Mesenchymal stem cell (in vitro differentiated cells and primary cell): Measurements from ENCODE around the gene SV2B.

Experiments
- DNase-seq: peaks from one replicate; pipeline ENCODE4 v3.0.0-alpha.2; 2013
- H2AFZ ChIP-seq: one replicate; pipeline ENCODE4 v1.6.1; 2013; ENCODE audit warnings: low read depth, mild to moderate bottlenecking, control low read depth, inconsistent platforms, low read length, moderate library complexity
- H2AK5ac ChIP-seq: 2 replicates; pipeline ENCODE4 v1.6.1; 2013; ENCODE audit warnings: low read length, moderate library complexity, mild to moderate bottlenecking, inconsistent platforms; ENCODE audit not compliant: severe bottlenecking
- H2BK120ac ChIP-seq: one replicate; pipeline ENCODE4 v1.6.1; 2013; ENCODE audit warnings: low read depth, mild to moderate bottlenecking, inconsistent platforms, low read length, moderate library complexity
- H2BK12ac ChIP-seq, 2 experiments: one replicate each; pipeline ENCODE4 v1.6.1; 2013; ENCODE audit warnings: inconsistent platforms in 2 of 2, low read length in 2 of 2, mild to moderate bottlenecking in 2 of 2, moderate library complexity in 2 of 2, control low read depth in 1 of 2
- H2BK15ac ChIP-seq: one replicate; pipeline ENCODE4 v1.6.1; 2013; ENCODE audit warnings: mild to moderate bottlenecking, low read depth, inconsistent platforms; ENCODE audit not compliant: poor library complexity, severe bottlenecking
- H2BK5ac ChIP-seq: 2 replicates; pipeline ENCODE4 v1.6.1; 2013; ENCODE audit warnings: low read depth, mild to moderate bottlenecking, low read length, control low read depth, inconsistent platforms; ENCODE audit not compliant: poor library complexity, severe bottlenecking
- H3K14ac ChIP-seq, 2 experiments: one replicate each; pipeline ENCODE4 v1.6.1; 2013; ENCODE audit warnings: inconsistent platforms in 2 of 2, low read length in 2 of 2, control low read depth in 1 of 2, mild to moderate bottlenecking in 1 of 2, moderate library complexity in 1 of 2
- H3K18ac ChIP-seq, 2 experiments: one replicate each; pipeline ENCODE4 v1.6.1; 2013; ENCODE audit warnings: inconsistent platforms in 2 of 2, low read length in 2 of 2, control low read depth in 1 of 2, low read depth in 1 of 2, mild to moderate bottlenecking in 1 of 2
- H3K23ac ChIP-seq, 2 experiments: one replicate each; pipeline ENCODE4 v1.6.1; 2013; ENCODE audit warnings: inconsistent platforms in 2 of 2, low read length in 2 of 2, mild to moderate bottlenecking in 2 of 2, moderate library complexity in 2 of 2, control low read depth in 1 of 2
- H3K27ac ChIP-seq: 2 replicates; pipeline ENCODE4 v1.5.1; 2013; ENCODE audit warnings: mild to moderate bottlenecking, moderate library complexity, low read length, control low read depth, inconsistent platforms; ENCODE audit not compliant: poor library complexity, severe bottlenecking
- H3K27me3 ChIP-seq, 2 experiments: 2 replicates each; pipeline versions ENCODE4 v1.6.1 to v1.7.0; 2013; ENCODE audit warnings: low read length in 2 of 2, mild to moderate bottlenecking in 2 of 2, moderate library complexity in 2 of 2, control low read depth in 1 of 2, inconsistent platforms in 1 of 2; ENCODE audit not compliant: control insufficient read depth in 1 of 2, insufficient read depth in 1 of 2
- H3K36me3 ChIP-seq, 2 experiments: 2 replicates each; pipeline versions ENCODE4 v1.6.1 to v1.7.0; 2013; ENCODE audit warnings: low read length in 2 of 2, control low read depth in 1 of 2, inconsistent platforms in 1 of 2, low read depth in 1 of 2, mild to moderate bottlenecking in 1 of 2; ENCODE audit not compliant: insufficient read depth in 2 of 2, control insufficient read depth in 1 of 2
- H3K4ac ChIP-seq, 2 experiments: one replicate each; pipeline ENCODE4 v1.6.1; 2013; ENCODE audit warnings: inconsistent platforms in 2 of 2, low read length in 2 of 2, mild to moderate bottlenecking in 2 of 2, moderate library complexity in 2 of 2, control low read depth in 1 of 2, low read depth in 1 of 2
- H3K4me1 ChIP-seq: 2 replicates; pipeline ENCODE4 v1.6.1; 2013; ENCODE audit warnings: low read depth, low read length, control low read depth; ENCODE audit not compliant: control insufficient read depth, insufficient read depth
- H3K4me2 ChIP-seq: 2 replicates; pipeline ENCODE4 v1.6.1; 2013; ENCODE audit warnings: low read length, mild to moderate bottlenecking, inconsistent platforms; ENCODE audit not compliant: poor library complexity, severe bottlenecking
- H3K4me3 ChIP-seq, 2 experiments: 2 replicates each; pipeline versions ENCODE4 v1.5.1 to v1.7.0; 2013; ENCODE audit warnings: low read length in 2 of 2, mild to moderate bottlenecking in 2 of 2, control low read depth in 1 of 2, low read depth in 1 of 2; ENCODE audit not compliant: insufficient read depth in 1 of 2
- H3K79me1 ChIP-seq: replicated peaks from 2 replicates; pipeline ENCODE4 v1.6.1; 2013; ENCODE audit warnings: mild to moderate bottlenecking, control low read depth, low read length, inconsistent platforms; ENCODE audit not compliant: poor library complexity, severe bottlenecking
- H3K9ac ChIP-seq: 2 replicates; pipeline ENCODE4 v1.7.0; 2013; ENCODE audit warnings: mild to moderate bottlenecking, low read length, moderate library complexity
- H3K9me3 ChIP-seq: 2 replicates; pipeline ENCODE4 v1.7.0; 2013; ENCODE audit warnings: mild to moderate bottlenecking, low read length; ENCODE audit not compliant: control insufficient read depth
- H4K8ac ChIP-seq: one replicate; pipeline ENCODE4 v1.6.1; 2013; ENCODE audit warnings: inconsistent platforms, mild to moderate bottlenecking, low read length, moderate library complexity
- H4K91ac ChIP-seq: one replicate; pipeline ENCODE4 v1.6.1; 2013; ENCODE audit warnings: mild to moderate bottlenecking, low read length, inconsistent platforms
- WGBS: methylation state at CpG from one replicate; pipeline ENCODE4 v1.1.7; 2013; ENCODE audit warnings: mixed read lengths; 5-methylcytosine and 5-hydroxymethylcytosine counted together

SV2B gene

DNA sequence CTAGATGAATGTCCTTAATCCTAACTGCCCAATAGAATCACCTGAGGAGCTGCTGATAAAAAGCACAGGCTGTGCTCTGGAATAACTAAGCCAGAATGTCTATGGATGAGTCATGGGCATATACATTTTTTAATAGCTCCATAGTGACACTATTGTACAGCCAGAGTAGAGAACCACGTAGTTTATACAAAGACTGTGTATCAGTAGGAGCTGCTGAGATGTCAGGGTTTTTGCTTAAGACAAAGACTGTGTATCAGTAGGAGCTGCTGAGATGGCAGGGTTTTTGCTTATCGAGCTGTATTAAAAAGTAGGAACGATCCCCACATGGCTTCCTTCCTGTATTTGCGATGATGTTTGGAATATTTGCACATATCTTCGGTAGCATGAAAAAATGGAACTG, 137.4 kb downstream of the SV2B start:
- Histone ChIP-seq H3K18ac (no peak overlapping the region), H3K27me3 (peaks cover 0 to 55% of the 10 kb centered on the region in 2 experiments), H3K9me3 (no peaks in the 10 kb centered on the region), H3K9ac (no peak overlapping the region), H3K36me3 (no peaks in the 10 kb centered on the region), H3K79me1 (no peaks in the 10 kb centered on the region), H2AFZ (no peak overlapping the region), H3K4me3 (no peak overlapping the region), H3K4me1 (no peaks in the 10 kb centered on the region), H2BK12ac (no peak overlapping the region), H3K4me2 (no peak overlapping the region), H3K23ac (no peak overlapping the region), H2BK15ac (no peak overlapping the region), H3K27ac (no peak overlapping the region), H4K91ac (no peak overlapping the region), H3K14ac (no peak overlapping the region), H4K8ac (no peak overlapping the region), H3K4ac (no peak overlapping the region), H2BK120ac (no peak overlapping the region), H2AK5ac (no peak overlapping the region), H2BK5ac (no peak overlapping the region)
- DNase-seq = no peak
- 75% methylated on average over 5 of the region's 5 CpGs for WGBS

DNA sequence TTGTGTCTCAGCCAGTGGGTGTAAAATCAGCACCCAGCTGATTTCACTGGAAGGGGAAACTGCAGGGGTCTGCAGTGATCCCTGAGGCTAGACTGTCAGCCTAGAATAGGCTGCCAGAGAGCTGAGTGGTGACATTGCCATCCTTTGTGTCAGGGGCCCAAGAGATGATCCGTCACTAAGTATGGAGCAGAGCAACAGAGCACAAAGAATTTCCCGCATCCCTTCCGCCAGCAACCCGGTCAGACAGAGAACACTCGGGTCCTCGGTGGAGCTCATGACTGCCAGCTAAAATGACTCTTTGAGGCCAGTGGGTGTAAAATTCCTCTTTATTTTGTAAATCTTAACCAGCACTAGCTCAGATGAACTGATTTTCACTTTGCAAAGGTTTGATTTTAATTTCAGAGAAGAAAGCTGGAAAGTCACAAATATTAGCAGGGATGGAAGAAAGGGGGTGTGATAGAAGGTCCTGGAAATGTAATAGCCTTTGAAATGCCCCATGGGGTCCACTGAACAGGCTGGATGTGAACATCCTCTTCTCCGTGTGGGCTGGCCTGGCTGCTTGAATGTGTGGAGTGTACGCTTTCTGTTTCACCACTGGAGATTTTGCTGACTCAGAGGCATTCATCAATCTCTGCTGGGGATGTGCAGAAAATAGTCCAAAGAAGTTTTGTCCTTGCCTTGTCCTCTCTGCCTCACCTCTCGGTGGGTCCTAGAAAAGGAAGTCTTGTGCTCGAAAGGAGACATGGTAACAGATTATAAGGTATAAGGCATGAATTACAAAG, 138.8 kb downstream of the SV2B start:
- no peak overlapping the region for H2AFZ ChIP-seq
- H3K36me3 ChIP-seq = no peaks in the 10 kb centered on the region

DNA sequence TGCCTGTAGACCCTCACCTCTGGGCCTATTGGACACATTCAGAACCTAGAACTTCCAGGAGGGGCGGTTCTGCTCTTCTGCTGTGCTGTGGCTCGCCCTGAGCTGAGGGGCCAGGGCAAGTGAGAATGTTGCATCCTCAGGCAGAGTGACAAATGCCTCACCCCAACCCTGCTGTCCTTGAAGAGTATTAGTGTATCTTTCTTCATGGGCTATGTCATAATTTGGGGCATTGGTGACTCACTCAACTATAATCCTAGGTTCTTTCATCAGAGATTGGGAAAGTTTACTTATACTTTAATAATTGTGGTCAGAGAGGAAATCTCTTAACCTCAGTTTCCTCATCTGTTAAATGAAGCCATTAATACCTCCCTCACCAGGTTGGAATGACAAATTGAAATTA, 143.8 kb downstream of the SV2B start:
- Histone ChIP-seq H3K23ac (no peak overlapping the region), H4K91ac (no peak overlapping the region), H3K4me2 (no peak overlapping the region), H3K4me3 (no peak overlapping the region), H2BK15ac (no peak overlapping the region), H3K9ac (no peak overlapping the region), H4K8ac (no peak overlapping the region), H3K18ac (no peak overlapping the region), H2AFZ (no peak overlapping the region), H2BK5ac (no peak overlapping the region), H3K14ac (no peak overlapping the region), H2BK12ac (no peak overlapping the region), H3K27ac (no peak overlapping the region), H2AK5ac (no peak overlapping the region), H3K79me1 (no peaks in the 10 kb centered on the region), H3K27me3 (peaks cover 0 to 39% of the 10 kb centered on the region in 2 experiments), H2BK120ac (no peak overlapping the region), H3K4ac (no peak overlapping the region), H3K36me3 (no peaks in the 10 kb centered on the region), H3K9me3 (no peaks in the 10 kb centered on the region), H3K4me1 (no peaks in the 10 kb centered on the region)
- no peak for DNase-seq
- 49% methylated on average over 2 of the region's 2 CpGs for WGBS

More for the DNA sequence above, 138.8 kb downstream of the SV2B start:
- WGBS = 79% methylated on average over 8 of the region's 10 CpGs
- Histone ChIP-seq H3K18ac (no peak overlapping the region), H3K4me3 (no peak overlapping the region), H3K23ac (no peak overlapping the region), H3K4ac (no peak overlapping the region), H4K8ac (no peak overlapping the region), H2BK120ac (no peak overlapping the region), H4K91ac (no peak overlapping the region), H3K14ac (no peak overlapping the region), H3K9me3 (no peaks in the 10 kb centered on the region), H2AK5ac (no peak overlapping the region), H3K9ac (no peak overlapping the region), H2BK12ac (no peak overlapping the region), H3K4me2 (no peak overlapping the region), H2BK5ac (no peak overlapping the region), H3K27ac (no peak overlapping the region), H3K4me1 (no peaks in the 10 kb centered on the region), H2BK15ac (no peak overlapping the region), H3K79me1 (no peaks in the 10 kb centered on the region), H3K27me3 (peaks cover 0 to 65% of the 10 kb centered on the region in 2 experiments)
- DNase-seq = no peak

DNA sequence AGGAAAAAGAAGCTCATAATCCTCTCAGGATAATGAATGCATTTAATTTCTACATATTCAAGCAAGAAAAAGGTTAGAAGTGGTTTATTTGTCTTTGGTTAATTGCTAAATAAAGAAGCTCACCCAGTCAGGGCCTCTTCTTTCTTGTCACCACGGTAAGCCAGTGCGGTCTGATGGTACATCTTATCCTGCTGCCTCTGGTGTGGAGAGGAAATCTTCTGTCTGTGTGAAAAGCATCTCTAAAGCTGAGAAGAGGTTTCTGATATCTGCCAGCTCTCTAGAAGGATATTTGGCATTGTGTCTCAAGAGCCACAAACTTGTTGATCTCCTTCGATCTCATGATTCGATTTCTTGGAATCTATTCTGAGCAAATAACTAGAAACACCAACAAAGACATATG, 144.9 kb downstream of the SV2B start:
- H2BK12ac ChIP-seq = no peak overlapping the region

More for the DNA sequence above, 144.9 kb downstream of the SV2B start:
- H2AK5ac ChIP-seq = no peak overlapping the region
- no peak overlapping the region for H4K91ac ChIP-seq
- no peaks in the 10 kb centered on the region for H3K79me1 ChIP-seq
- H3K27me3 ChIP-seq = peaks cover 0 to 34% of the 10 kb centered on the region in 2 experiments
- H3K27ac ChIP-seq = no peak overlapping the region
- 94% methylated on average over 2 of the region's 4 CpGs for WGBS
- DNase-seq = no peak
- H3K23ac ChIP-seq = no peak overlapping the region
- no peak overlapping the region for H2BK120ac ChIP-seq
- no peak overlapping the region for H3K4ac ChIP-seq
- H3K4me3 ChIP-seq = no peak overlapping the region
- no peak overlapping the region for H3K4me2 ChIP-seq
- no peak overlapping the region for H3K18ac ChIP-seq
- no peak overlapping the region for H3K14ac ChIP-seq
- H2BK5ac ChIP-seq = no peak overlapping the region
- no peak overlapping the region for H2BK15ac ChIP-seq
- no peak overlapping the region for H2AFZ ChIP-seq
- no peak overlapping the region for H3K9ac ChIP-seq
- no peaks in the 10 kb centered on the region for H3K9me3 ChIP-seq
- H3K36me3 ChIP-seq = no peaks in the 10 kb centered on the region
- no peaks in the 10 kb centered on the region for H3K4me1 ChIP-seq
- H4K8ac ChIP-seq = no peak overlapping the region
